Prostate gland (tissue), 2 donors: ENCODE data around the gene APOBEC3G. TPM values are rescaled to one million over a fixed set of nuclear protein-coding genes. Genes with fewer than 3 reads are reported as not detected.

Source experiments
- DNase-seq: peaks from one replicate; pipeline ENCODE4 v3.0.0-alpha.2; 2019; ENCODE audit warnings: low spot score
- H3K27ac ChIP-seq, 2 donors: fragments of 200-600 bp; sonication (generic); 2 replicates each; pipeline ENCODE4 v1.5.1; 2017 to 2019
- H3K27me3 ChIP-seq: fragments of 200-600 bp; sonication (generic); replicated peaks from 2 replicates; pipeline ENCODE4 v1.5.1; 2019; ENCODE audit not compliant: insufficient read depth
- H3K36me3 ChIP-seq, 2 donors: fragments of 200-600 bp; sonication (generic); 1 replicate in 1 of 2; 2 replicates in 1 of 2; pipeline versions ENCODE4 v1.5.1 to v1.8.1; 2017 to 2019
- H3K4me1 ChIP-seq: fragments of 200-600 bp; sonication (generic); replicated peaks from 2 replicates; pipeline ENCODE4 v1.5.1; 2019
- H3K4me3 ChIP-seq, 2 donors: fragments of 200-600 bp; sonication (generic); 2 replicates each; pipeline ENCODE4 v1.5.1; 2017 to 2019
- H3K9me3 ChIP-seq: fragments of 200-600 bp; sonication (generic); 2 replicates; pipeline ENCODE4 v1.5.1; 2017
- CTCF ChIP-seq, 4 experiments: fragments of 200-600 bp in 2 of 4; fragments of 450-650 bp in 2 of 4; sonication (generic) in 2 of 4; IDR thresholded peaks; 1 replicate in 3 of 4; 2 replicates in 1 of 4; pipeline ENCODE4 v1.5.1; 2016 to 2019; ENCODE audit warnings: antibody characterized with exemption in 4 of 4, mild to moderate bottlenecking in 2 of 4, moderate library complexity in 2 of 4
- POLR2A ChIP-seq: fragments of 450-650 bp; IDR thresholded peaks from one replicate; pipeline ENCODE4 v1.6.1; 2016; ENCODE audit warnings: antibody characterized with exemption, mild to moderate bottlenecking
- POLR2AphosphoS5 ChIP-seq: sonication (generic); formaldehyde crosslinking; IDR thresholded peaks from one replicate; pipeline ENCODE4 v1.6.1; 2017; ENCODE audit warnings: antibody characterized with exemption
- WGBS: methylation state at CpG from one replicate; pipeline ENCODE4 v1.1.5; 2018; 5-methylcytosine and 5-hydroxymethylcytosine counted together
- intact Hi-C: fragments of 100-400 bp; cut with DNase I; formaldehyde crosslinking; loops from one replicate; pipeline ENCODE4 v1.14.2; 2022
- total RNA-seq, 2 donors: library from RNA; depleted of rRNA; stranded (reverse); fragments of >200 nt; gene quantifications; one replicate each; pipeline ENCODE4 v1.1.0, GENCODE V29; 2016

Gene APOBEC3G
- total RNA-seq, 2 donors from 2014 or later: 17.7 to 52.3 TPM

DNA sequence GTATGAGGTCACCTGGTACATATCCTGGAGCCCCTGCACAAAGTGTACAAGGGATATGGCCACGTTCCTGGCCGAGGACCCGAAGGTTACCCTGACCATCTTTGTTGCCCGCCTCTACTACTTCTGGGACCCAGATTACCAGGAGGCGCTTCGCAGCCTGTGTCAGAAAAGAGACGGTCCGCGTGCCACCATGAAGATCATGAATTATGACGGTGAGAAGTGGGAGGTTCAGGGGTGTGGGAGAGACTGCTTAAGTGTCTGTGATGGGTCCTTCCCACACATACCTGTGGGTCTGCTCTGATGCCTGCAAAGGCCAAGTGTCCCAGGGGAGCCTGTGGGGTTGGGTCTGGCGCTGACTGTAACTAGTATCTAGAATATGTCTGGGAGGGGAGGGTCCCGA is 3.9 kb downstream of the APOBEC3G start:
- no peak overlapping the region for H3K4me3 ChIP-seq
- no peak for TF ChIP-seq CTCF (IDR thresholded peaks at IDR 0.05)
- TF ChIP-seq POLR2A: no peak
- no peak for TF ChIP-seq POLR2AphosphoS5
- no peaks in the 10 kb centered on the region for H3K36me3 ChIP-seq
- H3K9me3 ChIP-seq: no peaks in the 10 kb centered on the region
- H3K27ac ChIP-seq: no peak overlapping the region
- no peaks in the 10 kb centered on the region for H3K4me1 ChIP-seq
- WGBS: 90% methylated on average over 12 of the region's 12 CpGs
- no peaks in the 10 kb centered on the region for H3K27me3 ChIP-seq
- intact Hi-C loops: no loop called here
- no peak for DNase-seq

- 57% methylated on average over 8 of the region's 8 CpGs for WGBS
- Histone ChIP-seq H3K9me3 (no peaks in the 10 kb centered on the region), H3K27me3 (no peaks in the 10 kb centered on the region), H3K27ac (no peak overlapping the region), H3K4me3 (no peak overlapping the region), H3K4me1 (no peaks in the 10 kb centered on the region), H3K36me3 (no peaks in the 10 kb centered on the region)
- intact Hi-C loops: no loop called here
- no peak for TF ChIP-seq POLR2AphosphoS5
- no peak for TF ChIP-seq POLR2A
- no peak for TF ChIP-seq CTCF (IDR thresholded peaks at IDR 0.05)
- DNase-seq: no peak
Observed at GRCh38 chr22:39081598-39081997, 4.5 kb downstream of the APOBEC3G start.

GRCh38 chr22:39083212-39084165 is 6.4 kb downstream of the APOBEC3G start:
- no peak for DNase-seq
- intact Hi-C loops: no loop called here
- Histone ChIP-seq H3K4me3 (no peak overlapping the region), H3K27me3 (no peaks in the 10 kb centered on the region), H3K9me3 (no peaks in the 10 kb centered on the region), H3K36me3 (no peaks in the 10 kb centered on the region), H3K27ac (no peak overlapping the region), H3K4me1 (no peaks in the 10 kb centered on the region)
- WGBS: 78% methylated on average over 14 of the region's 14 CpGs
- no peak for TF ChIP-seq POLR2A
- no peak for TF ChIP-seq POLR2AphosphoS5

DNA sequence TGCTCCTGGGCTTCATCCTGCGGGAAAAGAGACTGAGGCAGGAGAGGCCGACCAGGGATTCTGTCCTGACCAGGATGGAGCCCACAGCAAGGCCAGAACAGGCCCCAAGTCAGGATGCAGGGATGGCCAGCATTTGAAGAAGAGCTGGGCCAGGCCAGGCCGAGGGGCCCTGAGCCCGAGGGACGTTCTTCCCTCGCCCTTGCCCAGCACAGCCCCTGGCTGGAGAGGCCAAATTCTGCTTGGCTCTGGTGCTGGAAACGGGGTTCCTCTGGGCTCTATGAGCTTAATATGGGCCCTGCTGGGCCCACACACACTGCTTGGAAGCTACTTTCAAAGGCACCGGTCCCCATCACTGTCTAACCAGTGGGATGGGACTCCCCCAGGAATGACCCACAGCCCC is 7.6 kb downstream of the APOBEC3G start:
- DNase-seq: no peak
- H3K27me3 ChIP-seq: no peaks in the 10 kb centered on the region
- 94% methylated on average over 8 of the region's 8 CpGs for WGBS
- intact Hi-C loops: no loop called here
- no peaks in the 10 kb centered on the region for H3K4me1 ChIP-seq
- no peaks in the 10 kb centered on the region for H3K36me3 ChIP-seq
- H3K9me3 ChIP-seq: no peaks in the 10 kb centered on the region
- H3K27ac ChIP-seq: no peak overlapping the region
- TF ChIP-seq POLR2AphosphoS5: no peak
- H3K4me3 ChIP-seq: no peak overlapping the region

GRCh38 chr22:39087098-39087497 is 10.0 kb downstream of the APOBEC3G start:
- TF ChIP-seq POLR2AphosphoS5: no peak
- TF ChIP-seq CTCF (IDR thresholded peaks at IDR 0.05): no peak
- TF ChIP-seq POLR2A: no peak
- 93% methylated on average over 6 of the region's 6 CpGs for WGBS
- intact Hi-C loops: no loop called here

More at GRCh38 chr22:39087098-39087497, 10.0 kb downstream of the APOBEC3G start:
- DNase-seq: no peak
- no peaks in the 10 kb centered on the region for H3K27me3 ChIP-seq
- H3K27ac ChIP-seq: no peak overlapping the region
- no peak overlapping the region for H3K4me3 ChIP-seq
- H3K36me3 ChIP-seq: no peaks in the 10 kb centered on the region
- no peaks in the 10 kb centered on the region for H3K4me1 ChIP-seq
- H3K9me3 ChIP-seq: no peaks in the 10 kb centered on the region
